ENCODE data around the gene EPHA6.

Gene EPHA6

DNA sequence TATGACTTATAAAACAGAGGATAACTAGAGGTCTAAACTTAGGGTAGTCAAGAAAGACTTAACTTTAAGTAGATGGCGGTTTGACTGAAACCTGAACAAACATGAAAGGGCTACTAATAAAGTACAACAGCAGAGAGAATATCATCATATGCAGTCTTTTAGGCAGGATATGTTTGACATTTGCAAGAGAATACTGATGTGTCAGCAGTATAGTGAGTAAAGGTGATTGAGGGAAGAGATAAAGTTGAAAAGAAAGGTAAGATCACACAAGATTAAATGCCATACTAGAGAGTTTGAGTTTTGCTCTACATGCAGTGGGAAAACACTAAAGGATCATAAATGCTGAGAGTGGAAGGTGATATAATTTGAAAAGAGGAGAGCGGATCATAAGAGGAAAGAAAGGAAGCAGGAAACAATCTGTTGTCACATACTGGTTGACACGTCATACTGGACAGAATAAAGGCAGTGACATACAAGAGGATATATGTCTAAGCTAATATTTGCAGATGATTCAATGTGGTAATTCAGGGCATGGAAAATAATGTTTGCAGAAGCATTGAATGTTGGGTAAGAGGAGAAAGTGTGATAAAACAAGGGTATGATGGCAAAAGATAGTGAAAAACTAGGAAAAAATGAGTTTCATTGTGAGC lies 223.0 kb downstream of the EPHA6 start:
- DNase-seq, result no peak

DNA sequence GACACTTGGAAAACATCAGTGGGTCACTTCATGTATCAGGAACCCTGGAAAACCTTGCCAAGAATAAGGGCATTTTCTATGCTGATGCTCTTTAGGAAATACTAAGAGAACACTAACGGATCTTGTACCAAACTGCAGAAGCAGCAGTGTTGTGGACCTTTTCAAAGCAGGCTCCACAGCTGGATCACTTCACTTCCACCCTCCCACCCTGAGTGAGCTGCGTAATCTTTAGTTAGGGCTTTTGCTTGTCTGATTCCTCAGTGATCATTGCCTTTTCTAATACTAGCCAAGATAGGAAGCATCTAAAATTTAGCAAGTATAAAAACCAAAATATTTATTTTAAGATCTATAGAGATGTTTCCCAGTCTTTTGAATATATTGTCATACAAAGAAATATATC lies 229.0 kb downstream of the EPHA6 start:
- DNase-seq, result no peak

- DNase-seq, result no peak
These were observed 243.0 kb downstream of the EPHA6 start for GRCh38 chr3:97057365-97057764.

DNA sequence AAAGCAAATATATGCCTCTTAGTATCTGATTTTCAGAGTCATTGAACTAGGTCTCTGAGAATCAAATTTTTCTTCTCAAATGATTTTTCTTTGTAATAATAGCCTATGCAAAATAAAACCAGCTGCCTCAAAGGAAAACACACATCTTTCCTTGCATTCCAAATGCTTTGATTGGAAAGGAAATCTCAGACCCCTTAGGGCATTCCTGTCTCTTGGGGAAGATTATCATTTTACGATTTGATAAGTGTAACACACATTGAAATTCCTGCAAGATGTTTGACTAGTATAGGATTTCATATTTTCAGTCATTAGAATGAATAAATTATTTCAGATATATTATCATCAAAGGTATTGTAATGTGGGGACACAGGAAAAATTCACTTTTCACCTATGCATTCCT lies 244.8 kb downstream of the EPHA6 start:
- no peak for DNase-seq

GRCh38 chr3:97066531-97066930 lies 252.1 kb downstream of the EPHA6 start:
- no peak for DNase-seq

DNA sequence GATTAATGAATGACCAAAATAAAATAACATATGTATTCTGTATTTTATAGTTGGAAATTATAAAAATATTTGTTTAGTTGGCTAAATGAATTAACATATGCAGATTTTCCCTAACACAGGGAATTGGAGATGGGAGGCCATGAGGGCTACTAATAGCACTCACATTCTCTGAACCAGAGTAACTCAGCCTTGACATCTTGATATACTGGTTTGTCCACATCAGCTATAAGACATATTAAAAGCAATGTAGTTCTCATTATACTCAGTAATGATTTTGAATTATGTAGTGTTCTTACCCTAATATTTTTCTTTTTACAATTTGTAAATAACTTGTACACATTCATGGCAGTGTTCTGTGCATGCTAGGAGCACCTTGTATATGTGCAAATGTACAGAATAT lies 255.9 kb downstream of the EPHA6 start:
- no peak for DNase-seq

DNA sequence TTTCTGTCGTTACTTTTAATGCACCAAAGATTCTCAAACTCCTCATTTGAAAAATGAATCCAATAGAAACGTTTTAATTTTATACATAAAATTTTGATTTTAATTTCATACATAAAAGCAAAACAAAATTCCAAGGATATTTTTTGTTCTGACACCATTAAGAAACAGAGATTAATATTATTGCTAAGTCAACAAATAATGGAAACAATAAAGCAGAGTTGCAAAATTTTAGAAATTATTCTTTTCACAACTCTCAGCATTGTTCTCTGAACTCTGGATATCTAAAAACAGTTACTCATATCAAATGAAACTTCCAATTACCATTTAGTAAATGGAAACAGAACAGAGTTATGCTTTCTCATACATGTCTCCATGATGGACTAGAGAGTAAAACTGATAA lies 260.2 kb downstream of the EPHA6 start:
- DNase-seq, result no peak

DNA sequence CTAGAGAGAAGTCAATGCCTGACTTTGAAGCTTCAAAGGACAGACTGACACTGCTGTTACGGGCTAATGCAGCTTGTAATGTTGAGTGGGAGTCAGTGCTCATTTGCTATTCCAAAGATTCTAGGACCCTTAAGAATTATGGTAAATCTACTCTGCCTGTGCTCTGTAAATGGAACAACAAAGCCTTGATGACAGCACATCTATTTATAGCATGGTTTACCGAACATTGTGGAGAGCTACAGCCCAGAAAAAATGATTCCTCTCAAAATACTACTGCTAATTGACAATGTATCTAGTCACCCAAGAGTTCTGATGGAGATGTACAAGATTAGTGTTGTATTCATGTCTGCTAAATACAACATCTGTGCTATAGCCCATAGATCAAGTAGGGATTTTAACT lies 262.3 kb downstream of the EPHA6 start:
- no peak for DNase-seq

GRCh38 chr3:97089621-97090020 lies 275.2 kb downstream of the EPHA6 start:
- no peak for DNase-seq

DNA sequence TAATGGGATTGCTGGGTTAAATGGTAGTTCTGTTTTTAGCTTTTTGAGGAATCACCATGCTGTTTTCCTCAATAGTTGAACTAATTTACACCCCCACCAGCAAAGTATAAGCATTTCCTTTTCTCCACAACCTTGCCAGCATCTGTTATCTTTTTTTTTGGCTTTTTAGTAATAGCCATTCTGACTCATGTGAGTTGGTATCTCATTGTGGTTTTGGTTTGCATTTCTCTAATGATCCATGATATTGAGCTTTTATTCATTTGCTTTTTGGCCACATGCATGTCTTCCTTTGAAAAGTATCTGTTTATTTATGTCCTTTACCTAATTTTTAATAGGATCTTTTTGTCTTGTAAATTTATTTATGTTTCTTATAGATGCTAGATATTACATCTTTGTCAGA lies 288.2 kb downstream of the EPHA6 start:
- no peak for DNase-seq

GRCh38 chr3:97105989-97106651 lies 291.7 kb downstream of the EPHA6 start:
- DNase-seq, result no peak

GRCh38 chr3:97106652-97106989 lies 292.2 kb downstream of the EPHA6 start:
- no peak for DNase-seq

GRCh38 chr3:97108136-97108535 lies 293.7 kb downstream of the EPHA6 start:
- DNase-seq, result no peak

DNA sequence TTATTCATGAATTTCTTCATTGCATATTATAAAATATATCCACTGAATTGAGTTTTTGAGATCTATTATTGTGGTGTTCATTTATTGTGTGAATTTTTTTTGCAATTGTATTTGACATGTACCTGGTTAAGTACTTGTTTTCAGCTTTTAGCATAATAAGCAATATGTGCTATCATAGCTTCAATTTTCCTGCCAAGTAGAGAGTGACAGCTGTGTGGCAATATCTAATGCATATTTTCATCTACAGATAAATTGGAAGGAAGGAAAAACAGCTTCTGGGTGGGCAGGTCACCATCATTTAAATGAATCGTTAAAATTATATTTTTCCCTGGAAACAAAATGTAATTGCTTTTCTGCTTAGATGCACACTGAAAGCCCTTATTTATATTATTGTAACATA lies 296.9 kb downstream of the EPHA6 start:
- DNase-seq, result no peak

DNA sequence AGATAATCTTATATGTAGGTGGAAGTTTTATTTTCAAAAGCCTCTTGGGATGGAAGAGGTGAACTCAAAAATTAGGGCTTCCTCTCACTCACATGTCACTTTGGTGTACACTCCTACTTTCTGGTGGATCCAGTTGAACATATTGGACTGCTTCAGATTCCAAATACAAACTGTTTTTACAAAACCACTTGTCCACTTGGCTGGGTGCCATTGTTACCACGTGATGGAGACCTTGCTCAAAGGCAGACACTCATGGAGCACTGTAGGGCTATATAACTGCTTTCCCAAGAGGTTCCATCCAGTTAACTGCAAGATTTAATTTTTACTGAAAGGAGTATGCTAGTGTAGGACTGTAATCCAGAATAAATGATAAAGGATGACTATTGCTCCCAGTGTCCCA lies 307.0 kb downstream of the EPHA6 start:
- DNase-seq, result no peak

DNA sequence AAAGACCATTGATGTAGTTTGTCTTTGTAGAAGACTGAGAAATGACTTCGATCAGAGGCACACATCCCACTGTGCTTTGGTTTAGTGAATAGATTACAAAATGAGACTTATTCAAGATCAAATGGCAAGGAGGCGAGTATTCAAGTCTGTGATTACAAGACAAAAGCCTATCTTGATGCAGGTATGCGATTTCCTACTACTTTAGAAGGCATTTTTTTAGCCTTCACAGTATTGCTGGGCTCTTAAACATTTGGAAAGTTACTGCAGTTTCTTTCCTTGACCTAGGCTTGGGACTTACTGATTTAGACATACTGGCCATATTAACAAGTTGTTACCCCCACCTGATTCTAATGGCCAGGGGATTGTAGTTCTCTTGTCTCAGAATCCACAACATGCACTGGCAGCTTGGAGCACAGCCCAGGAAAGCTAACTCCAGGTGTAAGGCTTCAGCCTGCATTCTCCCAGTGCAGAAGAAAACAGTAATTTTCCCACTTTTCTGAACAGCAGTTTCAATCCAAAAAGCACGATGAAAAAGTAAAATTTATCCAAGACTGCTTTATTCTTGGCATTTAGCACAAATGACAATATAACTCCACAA lies 311.6 kb downstream of the EPHA6 start:
- DNase-seq, result no peak

DNA sequence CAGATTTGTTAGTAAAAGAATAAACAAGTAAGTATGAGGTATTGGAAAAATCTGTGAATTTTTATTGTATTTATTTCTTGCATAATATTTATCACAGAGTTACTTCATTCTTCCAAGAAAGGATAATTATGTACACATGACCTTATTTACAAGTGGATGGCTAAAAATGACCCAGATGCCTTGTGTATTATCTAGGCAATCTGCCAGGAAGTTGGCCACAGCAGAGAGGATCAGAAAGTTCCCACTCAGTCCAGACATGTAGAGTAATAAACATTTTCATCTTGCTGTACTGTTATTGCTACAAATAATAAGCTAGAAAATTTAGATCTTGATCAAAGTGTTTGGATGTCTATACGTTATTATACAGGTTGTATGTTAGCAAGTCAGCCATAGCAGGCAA lies 317.1 kb downstream of the EPHA6 start:
- DNase-seq, result no peak

- no peak for DNase-seq
These were observed 324.6 kb downstream of the EPHA6 start for GRCh38 chr3:97138914-97139541.

GRCh38 chr3:97148931-97149330 lies 334.5 kb downstream of the EPHA6 start:
- no peak for DNase-seq

DNA sequence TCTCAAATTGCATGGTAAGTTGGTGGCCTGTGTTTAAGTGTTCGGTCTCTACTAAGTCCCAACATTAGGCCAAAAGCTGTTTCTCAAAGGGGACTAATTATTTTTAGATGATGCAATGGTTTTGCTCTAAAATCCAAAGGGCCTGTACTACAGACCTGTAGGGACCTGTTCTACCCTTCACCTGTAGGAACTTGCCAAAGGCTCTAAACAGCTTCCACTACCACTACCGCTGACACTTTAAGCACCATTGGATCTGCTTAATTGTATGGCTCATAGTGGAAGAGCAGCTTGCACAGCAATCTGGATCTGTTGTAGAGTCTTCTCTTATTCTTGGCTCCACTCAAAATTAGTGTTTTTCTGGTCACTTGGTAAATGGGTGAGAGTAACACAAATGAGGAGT lies 346.8 kb downstream of the EPHA6 start:
- DNase-seq, result no peak

DNA sequence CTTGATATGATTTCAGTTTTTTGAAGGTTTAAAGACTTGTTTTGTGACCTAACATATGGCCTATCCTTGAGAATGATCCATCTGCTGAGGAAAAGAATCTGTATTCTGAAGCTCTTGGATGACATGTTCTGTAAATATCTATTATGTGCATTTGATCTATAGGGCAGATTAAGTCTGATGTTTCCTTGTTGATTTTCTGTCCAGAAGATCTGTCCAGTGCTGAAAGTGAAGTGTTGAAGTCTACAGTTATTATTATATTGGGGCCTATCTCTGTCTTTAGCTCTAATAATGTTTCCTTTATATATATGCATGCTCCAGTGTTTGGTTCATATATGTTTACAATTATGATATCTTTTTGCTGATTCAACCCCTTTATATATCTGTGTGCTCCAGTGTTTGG lies 362.8 kb downstream of the EPHA6 start:
- DNase-seq, result no peak

DNA sequence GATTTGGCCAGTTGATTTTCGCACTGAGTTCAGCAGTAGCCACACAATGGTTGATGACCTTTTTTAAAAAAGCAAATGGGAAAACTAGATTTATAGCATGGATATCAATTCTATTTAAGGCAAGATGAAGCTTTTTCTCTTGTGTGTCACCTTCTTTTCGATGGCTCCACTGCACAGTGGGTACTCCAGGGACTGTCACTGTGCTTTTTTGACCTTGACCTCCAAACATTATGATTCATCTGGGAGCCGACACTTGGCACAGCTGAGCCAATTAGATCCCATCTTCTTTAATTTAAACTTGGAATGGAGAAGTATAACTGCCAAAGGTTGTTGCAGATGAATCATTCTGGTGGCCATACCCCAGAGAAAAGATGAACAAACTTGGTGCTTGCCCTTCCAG lies 367.3 kb downstream of the EPHA6 start:
- no peak for DNase-seq

DNA sequence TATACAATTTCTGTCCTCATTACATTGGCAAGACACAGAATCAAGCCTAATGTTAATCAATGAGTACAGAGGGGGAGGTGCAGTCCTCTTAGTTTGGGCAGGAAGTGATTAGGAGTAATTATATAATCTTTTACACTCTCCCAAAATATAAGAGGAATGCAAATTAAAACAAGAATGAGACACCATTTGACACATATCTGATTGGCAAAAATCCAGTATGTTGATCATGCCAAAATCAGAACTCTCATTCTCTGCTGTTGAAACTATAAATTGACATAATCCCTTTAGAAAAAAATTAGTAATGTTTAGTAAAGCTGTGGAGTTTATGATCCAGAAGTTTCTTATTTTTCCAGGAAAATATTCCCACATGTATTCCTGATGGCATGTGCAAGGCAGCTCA lies 373.4 kb downstream of the EPHA6 start:
- DNase-seq, result no peak

DNA sequence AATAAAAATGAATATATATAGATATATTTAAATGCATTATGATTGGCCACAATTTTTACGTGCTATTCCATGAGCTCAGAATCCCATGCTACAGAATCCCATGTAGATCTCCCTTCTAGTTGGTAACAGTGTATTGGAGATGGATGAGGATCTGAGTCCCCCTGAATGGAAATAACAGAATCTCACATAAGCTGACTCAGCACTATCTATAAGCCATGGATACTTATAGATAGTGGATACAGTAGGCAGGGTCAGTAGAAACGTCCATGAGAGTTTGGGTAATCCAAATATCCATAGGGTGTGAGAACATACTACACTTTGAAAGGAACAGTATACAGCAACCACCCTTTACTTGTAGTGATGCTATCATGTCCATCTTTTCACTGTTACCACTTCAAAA lies 375.4 kb downstream of the EPHA6 start:
- DNase-seq, result no peak
